Gastrocnemius medialis (tissue), 4 donors: ENCODE results near the gene GSTM3.

Experiments
- CTCF ChIP-seq, 5 experiments: fragments of 450-650 bp in 3 of 5; fragments of 200-600 bp in 2 of 5; sonication (generic) in 2 of 5; IDR thresholded peaks in 4 of 5; conservative IDR thresholded peaks in 1 of 5; 1 replicate in 4 of 5; 2 replicates in 1 of 5; pipeline ENCODE4 v1.5.1; 2016 to 2019; ENCODE audit warnings: antibody characterized with exemption in 5 of 5, mild to moderate bottlenecking in 3 of 5, moderate library complexity in 3 of 5
- POLR2A ChIP-seq, 2 donors: fragments of 450-650 bp; IDR thresholded peaks; one replicate each; pipeline ENCODE4 v1.6.1; 2017; ENCODE audit warnings: antibody characterized with exemption in 2 of 2, mild to moderate bottlenecking in 2 of 2, moderate library complexity in 2 of 2

- TF ChIP-seq CTCF (IDR thresholded peaks at IDR 0.05 in 4 of 5, conservative IDR thresholded peaks at IDR 0.05 in 1 of 5): no peak
- TF ChIP-seq POLR2A (IDR thresholded peaks at IDR 0.05): no peak
These were observed 37.3 kb upstream of the GSTM3 start for GRCh38 chr1:109777980-109778625.
